Measurements from ENCODE around the gene KCNJ10.

The KCNJ10 gene

DNA sequence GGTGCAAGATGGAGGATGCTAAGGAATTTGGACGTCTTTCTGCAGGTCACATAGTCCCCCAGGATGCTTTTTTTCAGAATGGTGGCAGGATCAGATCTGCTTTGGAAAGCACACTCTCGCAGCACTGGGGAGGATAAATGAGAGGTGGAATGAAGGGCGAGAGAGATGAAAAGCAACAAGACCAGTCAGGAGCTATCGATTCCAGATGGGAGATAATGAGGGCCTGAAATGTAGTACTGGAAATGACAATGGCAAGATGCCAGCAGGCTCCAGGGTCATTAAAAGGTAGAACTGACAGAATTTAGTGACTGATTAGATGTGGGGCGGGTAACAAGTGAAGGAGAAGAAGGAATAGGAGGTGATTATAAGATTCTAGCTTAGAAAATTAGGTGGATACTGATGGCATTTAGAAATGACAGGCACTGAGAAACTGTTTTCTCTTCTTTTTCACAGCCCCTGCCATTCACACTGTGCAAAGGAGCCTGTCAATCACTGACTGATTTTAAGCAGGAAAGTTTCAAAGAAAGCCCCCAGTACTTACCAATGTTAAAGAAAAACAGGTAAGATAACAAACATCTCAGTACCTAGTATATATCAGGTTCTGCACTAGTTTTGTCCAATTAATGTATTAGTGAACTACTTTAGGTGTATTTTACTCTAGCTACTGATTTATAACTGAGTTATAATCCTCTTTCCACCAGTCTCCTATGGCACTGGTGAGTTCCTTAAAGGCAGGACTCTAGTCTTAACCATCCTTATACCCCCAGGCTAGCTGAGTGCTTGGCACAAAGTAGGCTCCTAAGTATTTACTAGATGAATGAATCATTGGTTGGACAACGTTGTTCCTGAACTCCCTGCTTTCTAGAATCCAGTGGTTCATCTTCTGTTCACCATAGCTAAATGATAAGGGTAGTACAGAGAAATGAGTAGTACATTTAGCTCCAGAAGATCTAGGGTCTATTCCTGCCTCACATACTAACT, 47.3 kb downstream of the KCNJ10 start:
- TF ChIP-seq ZBTB7A (IDR thresholded peaks at IDR 0.05; ENCODE audit: low read depth) = no peak
- TF ChIP-seq NFIC (IDR thresholded peaks at IDR 0.05) = no peak
- no peak for TF ChIP-seq CREB1 (IDR thresholded peaks at IDR 0.05; ENCODE audit: low read depth)
- TF ChIP-seq USF1 (IDR thresholded peaks at IDR 0.05) = no peak
- no peak for TF ChIP-seq EP300 (IDR thresholded peaks at IDR 0.05; ENCODE audit: borderline replicate concordance)
- TF ChIP-seq EGR1 (IDR thresholded peaks at IDR 0.05) = no peak
- no peak for TF ChIP-seq TCF12 (IDR thresholded peaks at IDR 0.05; ENCODE audit: low read depth)
- no peak for TF ChIP-seq YY1 (IDR thresholded peaks at IDR 0.05; ENCODE audit: low read depth)
- no peak for TF ChIP-seq TEAD4 (IDR thresholded peaks at IDR 0.05)

- TF ChIP-seq TCF12 (IDR thresholded peaks at IDR 0.05; ENCODE audit: low read depth) (no peak), YY1 (IDR thresholded peaks at IDR 0.05; ENCODE audit: low read depth) (no peak), FOXM1 (IDR thresholded peaks at IDR 0.05; ENCODE audit: borderline replicate concordance, low read depth) (no peak), CREB1 (IDR thresholded peaks at IDR 0.05; ENCODE audit: low read depth) (no peak), TAF1 (IDR thresholded peaks at IDR 0.05; ENCODE audit: low read depth) (no peak)
- TF ChIP-seq, protein P1, sequence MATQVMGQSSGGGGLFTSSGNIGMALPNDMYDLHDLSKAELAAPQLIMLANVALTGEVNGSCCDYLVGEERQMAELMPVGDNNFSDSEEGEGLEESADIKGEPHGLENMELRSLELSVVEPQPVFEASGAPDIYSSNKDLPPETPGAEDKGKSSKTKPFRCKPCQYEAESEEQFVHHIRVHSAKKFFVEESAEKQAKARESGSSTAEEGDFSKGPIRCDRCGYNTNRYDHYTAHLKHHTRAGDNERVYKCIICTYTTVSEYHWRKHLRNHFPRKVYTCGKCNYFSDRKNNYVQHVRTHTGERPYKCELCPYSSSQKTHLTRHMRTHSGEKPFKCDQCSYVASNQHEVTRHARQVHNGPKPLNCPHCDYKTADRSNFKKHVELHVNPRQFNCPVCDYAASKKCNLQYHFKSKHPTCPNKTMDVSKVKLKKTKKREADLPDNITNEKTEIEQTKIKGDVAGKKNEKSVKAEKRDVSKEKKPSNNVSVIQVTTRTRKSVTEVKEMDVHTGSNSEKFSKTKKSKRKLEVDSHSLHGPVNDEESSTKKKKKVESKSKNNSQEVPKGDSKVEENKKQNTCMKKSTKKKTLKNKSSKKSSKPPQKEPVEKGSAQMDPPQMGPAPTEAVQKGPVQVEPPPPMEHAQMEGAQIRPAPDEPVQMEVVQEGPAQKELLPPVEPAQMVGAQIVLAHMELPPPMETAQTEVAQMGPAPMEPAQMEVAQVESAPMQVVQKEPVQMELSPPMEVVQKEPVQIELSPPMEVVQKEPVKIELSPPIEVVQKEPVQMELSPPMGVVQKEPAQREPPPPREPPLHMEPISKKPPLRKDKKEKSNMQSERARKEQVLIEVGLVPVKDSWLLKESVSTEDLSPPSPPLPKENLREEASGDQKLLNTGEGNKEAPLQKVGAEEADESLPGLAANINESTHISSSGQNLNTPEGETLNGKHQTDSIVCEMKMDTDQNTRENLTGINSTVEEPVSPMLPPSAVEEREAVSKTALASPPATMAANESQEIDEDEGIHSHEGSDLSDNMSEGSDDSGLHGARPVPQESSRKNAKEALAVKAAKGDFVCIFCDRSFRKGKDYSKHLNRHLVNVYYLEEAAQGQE (IDR thresholded peaks at IDR 0.05; ENCODE audit: low read depth) = no peak
Observed at GRCh38 chr1:160021376-160022074, 48.4 kb downstream of the KCNJ10 start.

DNA sequence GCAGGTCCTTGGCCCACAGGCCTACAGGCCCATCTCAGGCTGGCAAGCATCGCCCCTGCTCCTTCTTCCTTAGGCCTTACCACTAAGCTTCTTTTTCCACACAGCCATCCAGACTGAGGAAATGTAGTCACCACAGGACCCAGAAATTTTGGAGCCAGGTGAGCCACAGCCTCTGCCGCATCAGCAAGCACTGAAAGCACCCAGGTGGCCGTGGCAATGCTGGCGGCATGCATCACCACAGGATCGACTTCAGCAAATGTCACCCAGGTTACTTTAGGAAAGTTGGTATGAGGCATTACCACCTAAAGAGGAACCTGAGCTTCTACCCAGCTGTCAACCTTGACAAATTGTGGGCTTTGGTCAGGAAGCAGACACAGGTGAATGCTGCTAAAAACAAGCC, 49.8 kb downstream of the KCNJ10 start:
- TF ChIP-seq EGR1 (IDR thresholded peaks at IDR 0.05) = no peak
- TF ChIP-seq USF1 (IDR thresholded peaks at IDR 0.05) = no peak
- TF ChIP-seq TAF1 (IDR thresholded peaks at IDR 0.05; ENCODE audit: low read depth) = no peak
- TF ChIP-seq NFIC (IDR thresholded peaks at IDR 0.05) = no peak
- TF ChIP-seq, protein P1 (IDR thresholded peaks at IDR 0.05; ENCODE audit: low read depth) = no peak
- TF ChIP-seq, protein P2, sequence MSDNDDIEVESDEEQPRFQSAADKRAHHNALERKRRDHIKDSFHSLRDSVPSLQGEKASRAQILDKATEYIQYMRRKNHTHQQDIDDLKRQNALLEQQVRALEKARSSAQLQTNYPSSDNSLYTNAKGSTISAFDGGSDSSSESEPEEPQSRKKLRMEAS (IDR thresholded peaks at IDR 0.05) = no peak
- TF ChIP-seq CEBPB (IDR thresholded peaks at IDR 0.05) = no peak
- no peak for TF ChIP-seq RAD21 (IDR thresholded peaks at IDR 0.05; ENCODE audit: low read depth)
- no peak for TF ChIP-seq CREB1 (IDR thresholded peaks at IDR 0.05; ENCODE audit: low read depth)

DNA sequence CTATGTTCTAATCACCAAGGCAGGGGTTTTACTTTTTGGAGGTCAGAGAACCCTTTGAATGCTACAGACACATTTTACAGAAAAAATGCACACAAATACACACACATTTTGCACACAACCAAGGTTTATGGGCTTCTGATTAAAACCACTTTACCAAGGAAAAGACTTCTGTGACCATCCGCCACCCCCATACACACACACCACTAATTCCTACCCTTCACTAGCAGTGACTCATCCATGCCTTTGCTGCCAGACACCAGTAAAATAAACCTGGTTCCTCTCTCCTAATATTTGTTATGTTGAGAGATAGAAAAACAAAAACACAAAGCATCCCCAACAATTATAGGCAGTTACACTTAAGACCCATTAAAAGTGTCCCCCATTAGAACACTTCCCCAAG, 51.1 kb downstream of the KCNJ10 start:
- no peak for TF ChIP-seq EGR1 (IDR thresholded peaks at IDR 0.05)
- no peak for TF ChIP-seq USF1 (IDR thresholded peaks at IDR 0.05)
- TF ChIP-seq TAF1 (IDR thresholded peaks at IDR 0.05; ENCODE audit: low read depth) = no peak
- TF ChIP-seq RAD21 (IDR thresholded peaks at IDR 0.05; ENCODE audit: low read depth) = no peak
- TF ChIP-seq TEAD4 (IDR thresholded peaks at IDR 0.05) = no peak
- TF ChIP-seq YY1 (IDR thresholded peaks at IDR 0.05; ENCODE audit: low read depth) = no peak
- TF ChIP-seq, protein P2 (IDR thresholded peaks at IDR 0.05) = no peak
- no peak for TF ChIP-seq NFIC (IDR thresholded peaks at IDR 0.05)
- TF ChIP-seq, protein P1 (IDR thresholded peaks at IDR 0.05; ENCODE audit: low read depth) = no peak
- TF ChIP-seq ZBTB7A (IDR thresholded peaks at IDR 0.05; ENCODE audit: low read depth) = no peak
- no peak for TF ChIP-seq TCF12 (IDR thresholded peaks at IDR 0.05; ENCODE audit: low read depth)
- no peak for TF ChIP-seq CEBPB (IDR thresholded peaks at IDR 0.05)
- no peak for TF ChIP-seq EP300 (IDR thresholded peaks at IDR 0.05; ENCODE audit: borderline replicate concordance)
- TF ChIP-seq FOXM1 (IDR thresholded peaks at IDR 0.05; ENCODE audit: borderline replicate concordance, low read depth) = no peak
- TF ChIP-seq CREB1 (IDR thresholded peaks at IDR 0.05; ENCODE audit: low read depth) = no peak
